HT1080 (cell line): Measurements from ENCODE around the gene HUS1B. TPM values are rescaled to one million over a fixed set of nuclear protein-coding genes. Genes with fewer than 3 reads are reported as not detected.
"Not testable (repeated sequence)": the region's sequence is repeated elsewhere in the genome, so short reads cannot be mapped to it uniquely, and the experiment has no call there.

Source experiments
- DNase-seq: peaks from one replicate; pipeline ENCODE4 v3.0.0-alpha.2; 2015; ENCODE audit warnings: low read depth
- polyA plus RNA-seq, 2 experiments: library from polyadenylated mRNA; depleted of rRNA; stranded (reverse); fragments of >200 nt; gene quantifications; 2 replicates each; pipeline ENCODE4 v1.2.3, GENCODE V29; 2015
- total RNA-seq: library from RNA; depleted of rRNA; stranded (reverse); fragments of >200 nt; shearing (Covaris generic); gene quantifications from 2 replicates; pipeline ENCODE4 v1.2.3, GENCODE V29; 2014; rRNA removed

Gene HUS1B
- 0.63 and 1.5 TPM in 2 replicates for total RNA-seq
- polyA plus RNA-seq (2015; cell fraction: cytosol; rRNA removed): 0.85 and 1.1 TPM in 2 replicates
- 0.84 and 0.91 TPM in 2 replicates for polyA plus RNA-seq (2015; cell fraction: nucleus; rRNA removed)

DNA sequence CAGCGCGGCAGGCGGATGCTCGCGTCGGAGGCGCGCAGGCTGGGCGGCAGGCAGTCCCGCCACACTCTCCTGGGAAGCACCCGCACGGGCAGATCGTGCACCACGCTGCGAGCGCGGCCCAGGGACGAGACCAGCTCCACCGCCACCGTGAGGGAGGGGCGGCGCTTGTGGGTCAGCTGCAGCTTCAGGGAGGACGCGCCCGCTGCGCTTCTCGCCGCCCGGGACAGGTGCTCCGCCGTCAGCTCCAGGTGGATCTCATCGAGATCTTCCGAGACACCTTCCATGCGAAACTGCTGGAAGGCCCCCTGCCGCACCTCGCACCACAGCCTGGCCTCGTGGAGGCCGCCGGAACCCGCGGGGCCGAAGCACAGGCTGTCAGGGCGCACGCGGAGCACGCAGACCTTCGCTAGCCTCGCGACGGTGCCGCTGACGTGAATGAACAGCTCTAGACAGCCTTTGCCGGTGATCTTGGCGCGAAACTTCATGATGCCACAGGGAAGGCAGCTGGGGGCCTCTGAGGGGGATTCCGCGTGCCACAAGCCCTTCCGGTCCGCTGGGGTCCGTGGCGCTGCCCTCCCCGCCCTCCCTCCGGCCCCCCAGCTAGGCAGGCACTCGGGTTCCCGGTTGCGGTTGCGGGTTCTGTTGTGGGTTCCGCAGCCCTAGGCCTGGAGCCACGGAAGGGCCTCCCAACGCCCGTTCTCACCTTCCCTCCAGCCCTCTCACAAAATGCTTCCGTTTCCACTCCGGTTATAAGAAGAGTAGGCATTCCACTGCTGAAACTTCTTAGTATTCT lies at the start of gene HUS1B:
TSS of gene HUS1B (minus strand) at position 641 of the 793 bp plus-strand sequence. CDS start at position 485, 156 bp downstream.
- DNase-seq: no peak

DNA sequence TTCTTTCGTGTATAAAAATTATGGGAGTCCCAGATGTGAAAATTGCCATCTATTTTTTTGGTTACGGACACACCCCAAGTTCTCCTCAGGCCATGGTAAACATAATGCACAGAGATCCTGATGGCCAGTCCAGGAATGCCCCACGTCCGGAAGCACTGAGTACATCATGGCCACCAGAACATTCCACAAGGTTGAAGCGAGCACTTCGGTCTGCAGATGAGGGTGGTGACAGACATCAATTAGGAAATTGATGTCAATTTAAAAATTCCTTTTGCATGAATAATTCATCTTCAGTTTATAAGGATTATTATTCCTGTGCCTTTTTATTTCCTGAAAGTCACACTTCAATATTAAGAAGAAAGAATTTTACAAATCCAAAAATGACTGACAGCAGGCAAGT lies 49.2 kb upstream of the HUS1B start:
- DNase-seq: no peak

DNA sequence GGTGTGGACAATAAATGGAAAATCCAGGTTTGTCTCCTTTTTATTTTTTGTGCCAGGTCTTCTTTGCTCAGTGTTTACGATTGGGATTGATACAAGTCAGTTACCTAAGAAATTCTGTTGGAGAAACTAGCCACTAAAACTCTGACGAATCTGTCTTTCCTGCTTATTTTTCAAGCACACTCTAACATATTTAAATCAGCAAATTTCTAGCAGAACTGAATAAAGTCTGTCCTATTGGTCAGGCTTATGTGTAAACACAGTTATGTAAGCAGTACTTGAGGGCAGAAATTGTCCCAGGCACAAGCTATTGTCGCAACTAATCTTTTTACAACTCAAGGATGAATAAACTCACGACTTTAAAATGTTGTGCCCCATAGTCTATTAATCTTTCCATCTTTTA lies 48.1 kb upstream of the HUS1B start:
- DNase-seq: no peak

DNA sequence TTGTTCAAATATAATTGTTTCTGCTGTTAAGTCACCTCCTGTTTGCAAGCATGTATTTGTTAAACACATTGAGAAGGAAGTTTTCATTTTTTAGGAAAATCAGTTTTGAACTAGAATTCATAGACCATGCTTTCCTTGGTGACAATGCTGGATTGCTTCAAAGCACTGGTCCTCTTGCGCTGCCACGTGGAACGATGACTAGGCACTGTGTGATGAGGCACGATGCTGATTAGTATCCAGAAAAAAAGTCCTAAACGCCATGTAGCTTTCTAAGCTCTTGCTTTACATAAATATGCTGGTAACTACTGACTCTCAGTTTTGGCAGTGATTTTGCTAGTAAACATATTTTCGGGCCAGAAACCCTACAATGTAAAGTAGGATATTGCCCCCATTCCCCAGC lies 47.1 kb upstream of the HUS1B start:
- DNase-seq: no peak

DNA sequence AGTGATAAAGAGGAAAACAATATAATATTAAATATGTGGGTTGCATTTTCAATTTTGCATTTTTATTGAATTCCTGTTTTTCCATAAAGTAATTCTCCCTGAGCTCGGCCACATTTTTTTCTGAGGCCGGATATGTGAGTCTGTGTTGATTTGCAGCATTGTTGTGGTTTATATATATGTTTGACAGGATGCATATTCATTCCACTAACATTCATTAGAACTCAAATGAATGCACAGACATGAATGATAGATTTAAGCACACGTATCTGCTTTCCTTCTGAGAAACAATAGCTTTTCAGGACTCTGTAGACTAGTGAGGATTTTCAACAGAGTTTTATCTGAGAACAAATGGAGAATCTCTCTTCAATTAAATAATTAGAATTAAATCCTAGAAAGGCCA lies 46.7 kb upstream of the HUS1B start:
- DNase-seq: peak; percentile 47

DNA sequence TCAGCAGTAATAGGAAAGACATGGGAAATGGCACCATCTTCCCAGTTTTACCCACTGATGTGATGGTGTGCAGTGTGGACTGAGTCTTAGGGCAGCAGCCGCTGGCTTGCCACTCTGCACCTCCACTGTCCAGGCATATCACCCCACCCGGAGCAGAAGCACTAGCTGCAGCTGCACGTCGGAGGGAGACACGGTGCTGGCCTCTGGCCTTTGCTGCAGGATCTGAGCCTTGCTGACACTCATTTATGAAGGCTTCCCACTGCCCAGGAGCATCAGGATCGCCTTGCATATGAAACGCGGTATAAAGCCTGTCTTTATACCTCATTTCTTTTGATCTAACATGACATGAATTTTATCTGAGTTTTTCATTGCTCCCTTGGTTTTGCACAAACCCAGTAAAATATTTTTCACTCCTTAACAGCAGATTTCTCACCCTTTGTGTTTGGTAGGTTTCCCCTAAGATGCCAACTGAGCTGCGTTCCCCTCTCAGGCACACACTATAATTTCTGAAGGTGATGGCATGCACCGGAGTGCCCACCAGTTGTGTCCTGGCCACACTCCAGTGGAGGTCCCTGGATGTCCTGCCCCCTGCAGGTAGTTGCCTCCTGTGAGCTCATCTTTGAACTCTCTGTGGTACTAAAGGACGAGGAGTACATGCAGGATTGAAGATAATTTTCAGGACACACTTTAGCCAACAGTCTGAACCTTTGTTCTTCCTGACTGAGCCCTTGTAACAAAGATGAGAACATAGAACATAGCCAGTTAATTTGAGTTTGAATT lies 45.0 kb upstream of the HUS1B start:
- DNase-seq: no peak

DNA sequence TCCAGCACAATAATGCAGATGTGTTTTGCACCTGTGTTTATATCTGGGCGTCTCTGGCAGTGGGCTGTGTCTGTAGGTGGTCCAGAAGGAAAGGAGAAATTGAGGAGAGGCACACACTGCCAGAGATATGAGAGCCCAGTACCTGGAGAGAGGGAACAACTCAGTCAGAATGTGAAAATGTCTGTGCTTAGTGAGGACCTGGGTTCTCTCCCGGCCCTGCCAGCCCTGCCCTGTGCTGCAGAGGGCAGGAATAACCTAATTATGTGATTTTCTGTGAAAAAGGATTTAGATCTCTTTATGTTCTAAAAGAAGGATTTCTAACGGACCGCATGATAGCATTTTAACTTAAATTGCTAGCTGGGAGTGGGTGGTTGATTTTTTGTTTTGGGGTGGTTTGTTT lies 44.3 kb upstream of the HUS1B start:
- no peak for DNase-seq

DNA sequence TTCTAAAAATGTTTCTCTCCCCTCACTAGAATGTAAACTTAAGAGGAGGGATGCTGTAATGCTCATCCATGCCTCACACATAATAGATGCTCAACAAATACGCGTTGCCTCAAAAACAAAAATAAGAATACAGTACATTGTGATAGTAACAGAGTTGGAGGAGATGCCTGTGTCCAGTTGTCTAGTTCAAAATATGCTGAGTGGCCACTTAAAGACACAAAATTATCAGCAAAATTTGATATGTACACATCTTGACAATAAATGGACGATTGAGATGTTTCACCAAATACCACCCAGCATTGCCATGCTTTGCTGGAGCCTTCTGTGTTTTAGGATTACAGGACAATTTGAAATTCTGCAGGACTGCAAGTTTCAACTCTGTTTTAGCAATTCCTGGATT lies 43.6 kb upstream of the HUS1B start:
- no peak for DNase-seq

DNA sequence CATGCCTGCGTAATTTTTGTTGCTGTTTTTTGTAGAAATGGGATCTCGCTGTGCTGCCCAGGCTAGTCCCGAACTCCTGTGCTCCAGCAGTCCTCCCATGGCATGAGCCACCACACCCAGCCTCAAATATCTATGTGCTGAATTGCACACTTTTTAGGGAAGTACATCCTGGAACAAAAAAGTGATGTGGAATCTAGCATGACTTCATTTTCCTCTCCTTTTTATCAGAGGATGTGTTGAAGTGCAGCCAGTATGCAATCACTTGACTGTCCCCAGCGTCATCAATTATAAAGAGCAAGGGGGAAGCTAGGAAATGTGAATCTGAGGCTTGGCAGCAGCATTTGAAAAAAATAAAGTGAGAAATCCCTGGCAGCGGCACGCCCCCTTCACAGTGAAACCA lies 42.4 kb upstream of the HUS1B start:
- DNase-seq: no peak

DNA sequence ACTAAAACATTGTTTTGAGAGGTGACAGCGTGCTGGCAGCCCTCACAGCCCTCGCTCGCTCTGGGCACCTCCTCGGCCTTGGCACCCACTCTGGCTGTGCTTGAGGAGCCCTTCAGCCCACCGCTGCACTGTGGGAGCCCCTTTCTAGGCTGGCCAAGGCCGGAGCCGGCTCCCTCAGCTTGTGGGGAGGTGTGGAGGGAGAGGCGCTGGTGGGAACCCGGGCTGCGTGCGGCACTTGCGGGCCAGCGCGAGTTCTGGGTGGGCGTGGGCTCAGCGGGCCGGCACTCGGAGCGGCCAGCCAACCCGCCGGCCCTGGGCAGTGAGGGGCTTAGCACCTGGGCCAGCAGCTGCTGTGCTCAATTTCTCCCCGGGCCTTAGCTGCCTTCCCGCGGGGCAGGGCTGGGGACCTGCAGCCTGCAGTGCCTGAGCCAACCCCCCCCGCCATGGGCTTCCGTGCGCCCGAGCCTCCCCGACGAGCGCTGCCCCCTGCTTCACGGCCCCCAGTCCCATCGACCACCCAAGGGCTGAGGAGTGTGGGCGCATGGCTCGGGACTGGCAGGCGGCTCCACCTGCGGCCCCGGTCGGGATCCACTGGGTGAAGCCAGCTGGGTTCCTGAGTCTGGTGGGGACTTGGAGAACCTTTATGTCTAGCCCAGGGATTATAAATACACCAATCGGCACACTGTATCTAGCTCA lies 37.7 kb upstream of the HUS1B start:
- not testable (repeated sequence) for DNase-seq

DNA sequence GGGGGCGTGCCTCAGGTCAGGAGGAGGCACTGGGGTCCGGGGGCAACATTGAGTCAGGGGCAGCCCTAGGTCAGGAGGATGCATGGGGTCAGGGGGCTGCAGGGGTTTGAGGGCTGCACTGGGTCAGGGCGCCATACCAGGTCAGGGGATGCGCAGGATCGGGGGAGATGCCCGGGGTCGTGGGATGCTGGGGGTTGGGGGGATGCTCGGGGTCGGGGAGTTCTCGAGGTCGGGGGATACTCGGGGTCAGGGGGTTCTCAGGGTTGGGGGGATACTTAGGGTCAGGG lies 36.8 kb upstream of the HUS1B start:
- DNase-seq: no peak

DNA sequence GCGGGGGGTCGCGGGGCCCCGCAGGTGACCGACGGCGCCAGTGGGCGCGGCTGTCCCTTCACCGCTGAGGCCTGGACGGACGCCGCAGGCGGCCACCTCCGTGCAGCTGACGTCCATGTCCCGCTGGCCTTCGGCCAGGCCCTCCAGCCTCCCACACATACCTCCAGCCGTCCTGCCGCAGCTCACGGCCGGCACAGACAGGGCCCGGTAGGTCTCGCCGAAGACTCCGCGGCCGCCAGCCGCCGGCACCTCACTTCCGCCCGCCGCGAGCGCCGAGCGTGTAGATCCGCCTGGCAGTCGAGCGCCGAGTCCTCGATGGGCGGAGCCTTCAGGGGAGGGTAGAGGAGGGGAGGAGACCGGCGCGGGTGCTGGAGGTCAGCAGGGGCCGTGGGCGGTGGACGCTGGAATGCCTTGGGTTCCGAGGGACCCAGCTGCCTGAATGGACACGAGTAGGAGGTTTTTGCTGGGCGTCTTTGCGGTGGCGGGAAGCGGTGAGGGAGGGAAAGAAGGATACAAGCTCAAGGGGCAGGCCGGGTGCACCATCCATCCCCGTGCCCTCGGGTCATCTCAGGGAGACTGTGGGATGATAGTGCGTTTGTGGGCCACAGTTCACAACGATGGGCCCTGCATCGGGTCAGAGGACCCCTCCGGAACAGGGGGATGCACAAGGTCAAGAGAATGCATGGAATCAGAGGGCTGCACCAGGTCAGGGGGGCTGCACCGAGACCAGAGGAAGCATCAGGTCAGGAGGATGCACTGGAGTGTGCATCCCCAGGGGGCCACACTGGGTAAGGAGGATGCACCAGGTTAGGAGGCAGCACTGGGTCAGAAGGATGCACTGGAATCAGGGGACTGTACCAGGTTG lies 36.2 kb upstream of the HUS1B start, which contains the start of gene EXOC2:
TSS of gene EXOC2 (minus strand) at position 282 of the 865 bp plus-strand sequence. CDS start 55,321 bp downstream, outside the sequence.
- DNase-seq: peak; percentile 69

DNA sequence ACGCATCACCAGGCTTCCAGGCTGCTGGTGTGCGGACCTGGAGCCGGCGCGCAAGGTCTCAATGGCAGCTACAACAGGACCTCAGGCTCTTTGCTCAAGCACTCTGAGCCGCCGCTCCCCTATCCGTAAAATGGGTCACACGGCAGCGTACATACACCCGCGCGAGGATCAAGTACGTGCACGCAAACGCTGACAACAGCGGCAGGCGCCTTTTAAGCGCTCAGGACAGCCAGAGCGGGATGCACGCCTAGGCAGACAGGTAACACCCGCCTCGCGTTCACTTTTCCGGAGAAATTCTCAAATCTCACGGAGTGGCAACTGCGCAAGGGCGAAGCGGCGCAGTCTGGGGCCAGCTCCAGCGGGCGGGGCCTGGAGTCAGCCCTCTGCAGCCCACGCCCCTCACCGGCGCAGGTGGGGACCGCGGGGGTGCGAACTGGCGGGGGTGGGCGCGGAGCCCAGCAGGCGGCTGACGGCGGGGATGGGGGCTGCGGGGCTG lies 35.5 kb upstream of the HUS1B start:
- DNase-seq: peak; percentile 44

DNA sequence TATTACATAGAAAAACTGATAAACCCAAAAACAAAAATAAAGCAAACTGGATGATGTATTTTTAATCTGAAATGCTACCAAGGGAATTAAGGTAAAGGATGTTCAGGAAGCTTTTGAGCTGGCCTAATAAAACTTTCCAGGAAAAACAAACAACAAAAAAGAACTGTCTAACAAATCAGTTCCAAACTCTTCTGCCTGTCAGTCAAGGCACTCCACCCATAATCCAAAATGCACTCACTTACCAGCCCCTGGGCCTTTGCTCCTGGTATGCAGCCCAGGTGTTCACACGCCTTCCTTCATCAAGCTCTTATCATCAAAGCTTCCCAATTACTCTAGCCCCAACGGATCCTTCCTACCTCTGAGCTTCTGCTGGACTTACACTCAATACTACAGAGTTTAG lies 32.3 kb upstream of the HUS1B start:
- DNase-seq: no peak

DNA sequence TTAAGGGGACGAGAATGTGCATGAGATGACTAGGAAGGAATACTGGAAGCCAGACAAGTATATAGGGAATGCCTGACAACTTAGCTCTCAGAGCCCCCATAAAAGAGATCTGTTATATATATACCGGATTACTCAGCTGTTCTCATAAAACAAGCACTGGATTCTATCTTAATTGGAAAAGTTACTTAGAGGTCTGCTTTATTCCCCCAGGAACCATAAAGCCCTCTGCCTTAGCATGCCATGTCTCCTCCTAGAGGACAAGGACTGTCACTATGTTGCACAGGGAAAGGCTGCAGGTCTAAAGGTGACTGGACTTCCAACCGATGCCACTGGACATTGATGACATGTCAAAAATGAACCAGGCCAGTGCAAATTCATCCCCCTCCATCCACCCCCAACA lies 29.6 kb upstream of the HUS1B start:
- DNase-seq: no peak

DNA sequence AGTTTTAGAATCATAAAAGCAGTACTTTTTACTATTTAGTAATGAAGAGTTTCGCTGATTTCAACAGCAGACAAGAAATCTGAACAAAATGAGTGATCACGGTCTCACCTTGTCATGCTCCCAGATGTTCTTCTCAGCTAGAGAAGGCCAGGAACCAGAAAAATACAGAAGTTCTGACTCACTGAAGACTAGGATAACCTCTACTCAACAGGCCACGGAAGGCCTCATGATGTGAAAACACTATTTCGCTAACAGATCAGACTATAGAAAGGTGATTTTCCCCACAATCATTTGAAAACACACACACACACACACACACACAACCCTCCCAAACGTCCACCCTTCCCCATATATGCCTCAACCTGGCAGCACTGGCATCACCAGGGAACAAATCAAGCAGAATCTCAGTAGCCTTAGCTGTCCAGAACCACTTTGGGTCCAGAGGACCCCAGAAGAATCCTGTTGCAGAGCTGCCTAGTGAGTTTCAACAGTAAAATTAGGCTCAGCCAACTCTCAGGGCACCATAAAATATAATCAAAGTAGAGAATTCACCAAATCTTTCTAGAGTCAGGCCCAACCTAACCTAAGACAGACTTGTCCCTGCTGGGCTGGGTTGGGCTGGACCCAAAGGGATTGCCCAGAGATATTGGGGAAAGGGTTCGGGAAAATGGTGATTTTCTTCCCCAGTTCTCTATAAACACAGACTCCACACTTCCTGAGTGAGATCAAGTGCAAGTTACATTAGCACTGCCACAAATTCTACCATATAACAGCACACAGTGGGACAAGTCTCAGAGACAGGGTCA lies 28.1 kb upstream of the HUS1B start:
- peak; percentile 67 for DNase-seq

DNA sequence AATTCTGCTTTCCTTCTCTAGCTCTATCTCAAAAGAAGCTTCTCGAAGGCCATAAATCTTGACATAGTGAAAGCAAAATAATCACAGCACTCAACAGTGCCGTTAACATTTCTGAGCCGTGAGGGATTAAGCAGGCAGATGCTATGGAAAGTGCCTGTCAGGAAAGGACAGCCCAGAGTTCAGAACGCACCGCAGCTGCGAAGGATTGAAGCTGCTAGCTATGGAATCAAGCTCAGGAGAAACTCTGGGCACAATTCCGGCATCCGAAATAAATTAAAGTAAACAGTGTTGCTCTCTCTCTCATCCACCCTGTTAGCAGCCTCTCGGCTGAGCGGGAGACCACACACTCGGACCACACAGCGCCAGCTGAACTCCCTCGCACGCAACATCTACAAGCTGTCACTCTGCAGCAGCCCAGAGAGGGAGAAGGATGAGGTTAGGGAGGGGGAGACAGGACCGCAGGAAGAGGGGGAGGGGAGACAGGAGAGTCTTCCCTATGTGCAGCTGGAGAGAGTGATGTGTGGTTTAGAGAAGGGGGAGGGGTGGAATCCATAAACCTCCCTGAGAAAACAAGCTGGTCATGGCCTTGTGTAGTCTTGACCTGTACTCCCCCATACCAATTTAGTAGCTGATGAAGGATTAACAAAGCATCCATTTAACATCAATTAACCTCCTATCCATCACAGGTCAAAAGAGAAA lies 27.0 kb upstream of the HUS1B start:
- DNase-seq: peak; percentile 78

DNA sequence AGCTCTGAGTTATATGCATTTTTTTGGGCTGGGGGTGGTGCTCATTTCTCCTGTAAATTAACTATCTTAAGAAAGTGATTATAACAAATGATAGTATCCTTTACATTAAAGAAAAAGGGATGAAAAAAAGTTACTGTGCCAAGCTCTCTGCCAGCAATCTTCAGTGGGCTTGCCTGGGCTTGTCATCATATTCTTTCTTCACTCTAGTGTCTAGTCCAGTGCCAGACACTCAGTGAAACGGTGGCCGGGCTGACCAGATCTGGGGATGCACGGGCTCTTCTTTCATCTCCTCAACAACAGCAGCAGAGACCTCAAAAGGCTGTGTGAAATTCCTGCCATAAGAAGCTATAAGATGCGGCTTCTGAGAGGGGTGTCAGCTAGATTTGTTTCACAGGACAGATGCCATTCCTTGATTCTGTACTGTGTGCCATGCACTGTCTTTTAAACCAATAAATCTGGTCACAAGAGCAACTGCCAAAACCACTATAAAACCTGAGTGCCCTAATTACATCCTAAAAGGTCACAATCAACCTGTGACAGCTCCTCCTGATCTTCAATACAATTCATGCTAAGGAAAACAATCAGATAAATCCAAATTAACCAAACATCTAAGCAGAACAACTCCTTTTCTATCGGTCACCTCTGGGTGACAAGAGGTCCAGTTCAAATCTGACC lies 23.9 kb upstream of the HUS1B start:
- DNase-seq: no peak

DNA sequence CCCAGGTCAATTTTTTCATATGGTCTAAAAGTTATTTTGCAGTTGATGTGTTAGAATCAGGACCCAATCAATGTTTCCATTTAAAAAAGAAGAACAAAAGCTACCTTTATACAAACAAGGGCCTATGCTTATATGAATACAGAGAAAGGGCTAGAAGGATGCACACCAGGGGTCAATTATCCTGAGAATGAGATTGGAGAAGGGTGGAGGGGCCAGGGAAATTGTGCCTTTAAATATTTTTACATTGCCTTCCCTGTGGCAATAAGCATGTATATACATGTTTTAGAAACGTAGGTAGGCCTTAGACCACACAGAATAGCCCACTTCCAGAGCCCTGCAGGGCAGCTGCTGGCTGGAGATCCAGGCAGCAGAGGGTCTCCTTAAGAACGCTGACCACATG lies 23.4 kb upstream of the HUS1B start:
- no peak for DNase-seq
